ENCODE measurements around the gene ZNF827.

GRCh38 chr4:145828802-145829485 lies 109.7 kb downstream of the ZNF827 start:
- TF ChIP-seq, protein P1, sequence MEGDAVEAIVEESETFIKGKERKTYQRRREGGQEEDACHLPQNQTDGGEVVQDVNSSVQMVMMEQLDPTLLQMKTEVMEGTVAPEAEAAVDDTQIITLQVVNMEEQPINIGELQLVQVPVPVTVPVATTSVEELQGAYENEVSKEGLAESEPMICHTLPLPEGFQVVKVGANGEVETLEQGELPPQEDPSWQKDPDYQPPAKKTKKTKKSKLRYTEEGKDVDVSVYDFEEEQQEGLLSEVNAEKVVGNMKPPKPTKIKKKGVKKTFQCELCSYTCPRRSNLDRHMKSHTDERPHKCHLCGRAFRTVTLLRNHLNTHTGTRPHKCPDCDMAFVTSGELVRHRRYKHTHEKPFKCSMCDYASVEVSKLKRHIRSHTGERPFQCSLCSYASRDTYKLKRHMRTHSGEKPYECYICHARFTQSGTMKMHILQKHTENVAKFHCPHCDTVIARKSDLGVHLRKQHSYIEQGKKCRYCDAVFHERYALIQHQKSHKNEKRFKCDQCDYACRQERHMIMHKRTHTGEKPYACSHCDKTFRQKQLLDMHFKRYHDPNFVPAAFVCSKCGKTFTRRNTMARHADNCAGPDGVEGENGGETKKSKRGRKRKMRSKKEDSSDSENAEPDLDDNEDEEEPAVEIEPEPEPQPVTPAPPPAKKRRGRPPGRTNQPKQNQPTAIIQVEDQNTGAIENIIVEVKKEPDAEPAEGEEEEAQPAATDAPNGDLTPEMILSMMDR (IDR thresholded peaks at IDR 0.05; ENCODE audit: control extremely low read depth in 1 of 3, insufficient read depth in 1 of 3, low read depth in 1 of 3, low read length in 3 of 3) = no peak
- no peak for TF ChIP-seq RXRA (IDR thresholded peaks at IDR 0.05; ENCODE audit: insufficient read depth, low read depth, low read length)
- no peak for TF ChIP-seq GABPA (IDR thresholded peaks at IDR 0.05; ENCODE audit: borderline replicate concordance, insufficient read depth, low read length)
- no peak for TF ChIP-seq POLR2A (IDR thresholded peaks at IDR 0.05; ENCODE audit: control extremely low read depth in 1 of 2, low read depth in 2 of 2, low read length in 2 of 2)
- TF ChIP-seq EGR1 (IDR thresholded peaks at IDR 0.05; ENCODE audit: borderline replicate concordance, low read depth, low read length) = no peak
- TF ChIP-seq JUND (IDR thresholded peaks at IDR 0.05; ENCODE audit: low read length) = no peak
- no peak for TF ChIP-seq BCL11A (IDR thresholded peaks at IDR 0.05; ENCODE audit: low read depth in 2 of 2, low read length in 2 of 2)
- TF ChIP-seq KDM1A (IDR thresholded peaks at IDR 0.05; ENCODE audit: borderline replicate concordance, low read length) = no peak
- TF ChIP-seq NRF1 (IDR thresholded peaks at IDR 0.05; ENCODE audit: low read depth, low read length) = no peak
- TF ChIP-seq SRF (IDR thresholded peaks at IDR 0.05; ENCODE audit: low read depth, low read length) = no peak
- no peak for TF ChIP-seq EZH2 (IDR thresholded peaks at IDR 0.05; ENCODE audit: low read depth, low read length, severe bottlenecking)
- TF ChIP-seq CEBPB (IDR thresholded peaks at IDR 0.05; ENCODE audit: low read depth, low read length) = no peak
- TF ChIP-seq SP1 (IDR thresholded peaks at IDR 0.05; ENCODE audit: low read depth, low read length) = no peak
- TF ChIP-seq HDAC6 (IDR thresholded peaks at IDR 0.05; ENCODE audit: low read depth, low read length) = no peak

Data from H1 (cell line).